ENCODE measurements around the gene SAMD13. TPM values are rescaled to one million over a fixed set of nuclear protein-coding genes. Genes with fewer than 3 reads are reported as not detected.

Gene SAMD13
- polyA plus RNA-seq, 1 of the 3 experiments (the other 2 are of a cell fraction), result 1.3 TPM

- DNase-seq, result no peak
- no peaks in the 10 kb centered on the region for H3K36me3 ChIP-seq (replicated peaks in 1 of 2; ENCODE audit: control insufficient read depth in 1 of 2, insufficient read depth in 2 of 2, low read length in 1 of 2)
- H2AFZ ChIP-seq (ENCODE audit: low read depth), result no peak overlapping the region
- ChIA-PET POLR2A (no interaction called here), CTCF (no interaction called here)
- no peaks in the 10 kb centered on the region for H3K4me1 ChIP-seq (ENCODE audit: control insufficient read depth in 1 of 2, insufficient read depth in 2 of 2, low read depth in 1 of 2, low read length in 1 of 2)
- no peaks in the 10 kb centered on the region for H3K9me3 ChIP-seq
- no peak for TF ChIP-seq ZBTB33 (IDR thresholded peaks at IDR 0.05; ENCODE audit: borderline replicate concordance, low read depth)
- no peak for TF ChIP-seq RCOR1 (IDR thresholded peaks at IDR 0.05; ENCODE audit: low read length)
- no peak for TF ChIP-seq NFIC (IDR thresholded peaks at IDR 0.05; ENCODE audit: borderline replicate concordance)
- no peak for TF ChIP-seq RXRA (IDR thresholded peaks at IDR 0.05; ENCODE audit: borderline replicate concordance, low read depth)
- no peak for TF ChIP-seq MXI1 (IDR thresholded peaks at IDR 0.05; ENCODE audit: low read depth, low read length)
- no peak for TF ChIP-seq USF1 (IDR thresholded peaks at IDR 0.05; ENCODE audit: borderline replicate concordance, low read depth)
- TF ChIP-seq SMC3 (IDR thresholded peaks at IDR 0.05; ENCODE audit: low read depth, low read length), result no peak
- no peaks in the 10 kb centered on the region for H3K27me3 ChIP-seq (ENCODE audit: insufficient read depth)
- no peak overlapping the region for H3K4me3 ChIP-seq (ENCODE audit: low read depth in 2 of 2, low read length in 1 of 2)
- H3K27ac ChIP-seq (ENCODE audit: low read depth in 2 of 2, low read length in 1 of 2), result no peak overlapping the region
- 60% methylated on average over 7 of the region's 7 CpGs for WGBS (ENCODE audit: low lambda C conversion rate)
- no peaks in the 10 kb centered on the region for H3K79me2 ChIP-seq (ENCODE audit: insufficient read depth)
- H4K20me1 ChIP-seq (ENCODE audit: insufficient read depth), result no peaks in the 10 kb centered on the region
- H3K9ac ChIP-seq, result no peak overlapping the region
- H3K9me2 ChIP-seq, result no peaks in the 10 kb centered on the region
- no peak overlapping the region for H3K4me2 ChIP-seq
- peaks cover 4% of the 10 kb centered on the region for H3F3A ChIP-seq (replicated peaks; ENCODE audit: insufficient read depth)
These were observed 22.6 kb upstream of the SAMD13 start for GRCh38 chr1:84278905-84279304.

GRCh38 chr1:84280912-84281311, 20.6 kb upstream of the SAMD13 start:
- POLR2A ChIA-PET, result no interaction called here
- Histone ChIP-seq H3K4me3 (ENCODE audit: low read depth in 2 of 2, low read length in 1 of 2) (no peak overlapping the region), H3F3A (replicated peaks; ENCODE audit: insufficient read depth) (peaks cover 4% of the 10 kb centered on the region), H3K9me3 (no peaks in the 10 kb centered on the region), H4K20me1 (ENCODE audit: insufficient read depth) (no peaks in the 10 kb centered on the region), H3K4me2 (no peak overlapping the region), H3K36me3 (replicated peaks in 1 of 2; ENCODE audit: control insufficient read depth in 1 of 2, insufficient read depth in 2 of 2, low read length in 1 of 2) (no peaks in the 10 kb centered on the region), H3K79me2 (ENCODE audit: insufficient read depth) (no peaks in the 10 kb centered on the region), H3K27ac (ENCODE audit: low read depth in 2 of 2, low read length in 1 of 2) (no peak overlapping the region), H3K9ac (no peak overlapping the region), H2AFZ (ENCODE audit: low read depth) (no peak overlapping the region), H3K9me2 (no peaks in the 10 kb centered on the region), H3K27me3 (ENCODE audit: insufficient read depth) (no peaks in the 10 kb centered on the region), H3K4me1 (ENCODE audit: control insufficient read depth in 1 of 2, insufficient read depth in 2 of 2, low read depth in 1 of 2, low read length in 1 of 2) (no peaks in the 10 kb centered on the region)
- DNase-seq, result no peak
- TF ChIP-seq RXRA (IDR thresholded peaks at IDR 0.05; ENCODE audit: borderline replicate concordance, low read depth) (no peak), FOXM1 (IDR thresholded peaks at IDR 0.05; ENCODE audit: low read depth) (no peak), NFIC (IDR thresholded peaks at IDR 0.05; ENCODE audit: borderline replicate concordance) (no peak)
- CTCF ChIA-PET, result no interaction called here

GRCh38 chr1:84282780-84283333, 18.7 kb upstream of the SAMD13 start:
- Histone ChIP-seq H2AFZ (ENCODE audit: low read depth) (no peak overlapping the region), H3K36me3 (replicated peaks in 1 of 2; ENCODE audit: control insufficient read depth in 1 of 2, insufficient read depth in 2 of 2, low read length in 1 of 2) (no peaks in the 10 kb centered on the region), H3K9me2 (no peaks in the 10 kb centered on the region), H3K27me3 (ENCODE audit: insufficient read depth) (no peaks in the 10 kb centered on the region), H3K79me2 (ENCODE audit: insufficient read depth) (no peaks in the 10 kb centered on the region), H3K4me1 (ENCODE audit: control insufficient read depth in 1 of 2, insufficient read depth in 2 of 2, low read depth in 1 of 2, low read length in 1 of 2) (no peaks in the 10 kb centered on the region), H3F3A (replicated peaks; ENCODE audit: insufficient read depth) (no peaks in the 10 kb centered on the region), H3K9me3 (no peaks in the 10 kb centered on the region), H3K27ac (ENCODE audit: low read depth in 2 of 2, low read length in 1 of 2) (no peak overlapping the region), H3K4me2 (no peak overlapping the region), H3K9ac (no peak overlapping the region), H3K4me3 (ENCODE audit: low read depth in 2 of 2, low read length in 1 of 2) (no peak overlapping the region), H4K20me1 (ENCODE audit: insufficient read depth) (no peaks in the 10 kb centered on the region)
- no peak for DNase-seq
- POLR2A ChIA-PET, result no interaction called here
- TF ChIP-seq SMC3 (IDR thresholded peaks at IDR 0.05; ENCODE audit: low read depth, low read length), result no peak
- no peak for TF ChIP-seq ZBTB33 (IDR thresholded peaks at IDR 0.05; ENCODE audit: borderline replicate concordance, low read depth)
- no peak for TF ChIP-seq ELF1 (IDR thresholded peaks at IDR 0.05)
- no peak for TF ChIP-seq PBX3 (IDR thresholded peaks at IDR 0.05)
- no peak for TF ChIP-seq FOXJ3 (CRISPR knock-in tag; IDR thresholded peaks at IDR 0.05)
- no peak for TF ChIP-seq RCOR1 (IDR thresholded peaks at IDR 0.05; ENCODE audit: low read length)
- no peak for TF ChIP-seq POLR2AphosphoS5 (IDR thresholded peaks at IDR 0.05; ENCODE audit: low read depth, low read length)
- no peak for TF ChIP-seq FOXM1 (IDR thresholded peaks at IDR 0.05; ENCODE audit: low read depth)
- TF ChIP-seq TAF1 (IDR thresholded peaks at IDR 0.05; ENCODE audit: borderline replicate concordance, low read depth, low read length), result no peak
- 86% methylated on average over 1 of the region's 1 CpG for WGBS (ENCODE audit: low lambda C conversion rate)
- CTCF ChIA-PET, result no interaction called here

All from SK-N-SH (cell line).